Cardiac muscle cell (in vitro differentiated cells and primary cell): ENCODE results near the gene RASGRF2. TPM values are rescaled to one million over a fixed set of nuclear protein-coding genes. Genes with fewer than 3 reads are reported as not detected.

Experiments
- DNase-seq, 2 donors: peaks; one replicate each; pipeline versions ENCODE4 v3.0.0 to v3.0.0-alpha.2; 2010 to 2017; ENCODE audit warnings: low read depth in 1 of 2, low spot score in 1 of 2
- H3K27ac ChIP-seq: fragments of 200-600 bp; sonication (generic); 2 replicates; pipeline ENCODE4 v1.5.1; 2016
- H3K27me3 ChIP-seq: fragments of 200-600 bp; sonication (generic); 2 replicates; pipeline ENCODE4 v1.6.0; 2016; ENCODE audit warnings: control low read depth
- H3K36me3 ChIP-seq: fragments of 200-600 bp; sonication (generic); 2 replicates; pipeline ENCODE4 v1.5.1; 2016; ENCODE audit warnings: control low read depth
- H3K4me1 ChIP-seq: fragments of 200-600 bp; sonication (generic); 2 replicates; pipeline ENCODE4 v1.8.1; 2017; ENCODE audit warnings: low read depth, mild to moderate bottlenecking, mixed run types
- H3K4me3 ChIP-seq: fragments of 200-600 bp; sonication (generic); 2 replicates; pipeline ENCODE4 v1.5.1; 2016; ENCODE audit warnings: mild to moderate bottlenecking
- H3K9me3 ChIP-seq: fragments of 200-600 bp; sonication (generic); 2 replicates; pipeline ENCODE4 v1.5.1; 2017; ENCODE audit warnings: low read depth, mild to moderate bottlenecking, control low read depth
- polyA plus RNA-seq: library from polyadenylated mRNA; unstranded; fragments of >200 nt; fragmentation: Nextera tagmentation; extraction: Ambion mirVana; gene quantifications from 2 replicates; pipeline ENCODE4 v1.2.1, GENCODE V29; 2016
- total RNA-seq: library from RNA; depleted of rRNA; stranded (reverse); fragments of >200 nt; gene quantifications from 2 replicates; pipeline ENCODE4 v1.2.3, GENCODE V29; 2016
- TF ChIP-seq, protein P1 (sequence below): IDR thresholded peaks from 2 replicates; pipeline ENCODE4 v1.5.1; 2012; ENCODE audit warnings: low read depth, mild to moderate bottlenecking, low read length

RASGRF2 gene
- total and polyA plus RNA-seq, 2 experiments from 2014 or later: 0.06 to 0.33 TPM

DNA sequence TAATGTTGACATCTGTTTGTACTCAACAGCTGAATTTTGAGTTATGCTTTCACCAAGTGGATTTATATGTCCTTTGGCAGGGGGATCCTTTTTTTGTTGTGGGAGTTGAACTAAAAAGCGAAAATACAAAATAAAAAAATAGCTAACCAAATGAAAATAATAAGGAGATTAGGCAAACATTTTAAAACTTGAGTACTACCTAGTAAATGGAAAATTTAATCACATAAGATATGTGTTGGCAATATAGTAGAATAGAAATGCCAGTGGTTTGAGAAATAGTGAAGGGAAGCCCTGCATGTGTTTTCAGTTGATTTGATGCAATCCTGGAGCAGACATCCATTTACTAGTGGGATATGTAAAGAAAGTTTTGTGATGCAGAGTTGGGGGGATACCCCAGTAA, 98.0 kb downstream of the RASGRF2 start:
- H3K36me3 ChIP-seq: no peaks in the 10 kb centered on the region
- DNase-seq: no peak
- H3K27ac ChIP-seq: no peak overlapping the region
- no peaks in the 10 kb centered on the region for H3K4me1 ChIP-seq
- H3K9me3 ChIP-seq: no peaks in the 10 kb centered on the region
- no peak overlapping the region for H3K4me3 ChIP-seq
- TF ChIP-seq, protein P1, sequence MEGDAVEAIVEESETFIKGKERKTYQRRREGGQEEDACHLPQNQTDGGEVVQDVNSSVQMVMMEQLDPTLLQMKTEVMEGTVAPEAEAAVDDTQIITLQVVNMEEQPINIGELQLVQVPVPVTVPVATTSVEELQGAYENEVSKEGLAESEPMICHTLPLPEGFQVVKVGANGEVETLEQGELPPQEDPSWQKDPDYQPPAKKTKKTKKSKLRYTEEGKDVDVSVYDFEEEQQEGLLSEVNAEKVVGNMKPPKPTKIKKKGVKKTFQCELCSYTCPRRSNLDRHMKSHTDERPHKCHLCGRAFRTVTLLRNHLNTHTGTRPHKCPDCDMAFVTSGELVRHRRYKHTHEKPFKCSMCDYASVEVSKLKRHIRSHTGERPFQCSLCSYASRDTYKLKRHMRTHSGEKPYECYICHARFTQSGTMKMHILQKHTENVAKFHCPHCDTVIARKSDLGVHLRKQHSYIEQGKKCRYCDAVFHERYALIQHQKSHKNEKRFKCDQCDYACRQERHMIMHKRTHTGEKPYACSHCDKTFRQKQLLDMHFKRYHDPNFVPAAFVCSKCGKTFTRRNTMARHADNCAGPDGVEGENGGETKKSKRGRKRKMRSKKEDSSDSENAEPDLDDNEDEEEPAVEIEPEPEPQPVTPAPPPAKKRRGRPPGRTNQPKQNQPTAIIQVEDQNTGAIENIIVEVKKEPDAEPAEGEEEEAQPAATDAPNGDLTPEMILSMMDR: no peak
- no peaks in the 10 kb centered on the region for H3K27me3 ChIP-seq

DNA sequence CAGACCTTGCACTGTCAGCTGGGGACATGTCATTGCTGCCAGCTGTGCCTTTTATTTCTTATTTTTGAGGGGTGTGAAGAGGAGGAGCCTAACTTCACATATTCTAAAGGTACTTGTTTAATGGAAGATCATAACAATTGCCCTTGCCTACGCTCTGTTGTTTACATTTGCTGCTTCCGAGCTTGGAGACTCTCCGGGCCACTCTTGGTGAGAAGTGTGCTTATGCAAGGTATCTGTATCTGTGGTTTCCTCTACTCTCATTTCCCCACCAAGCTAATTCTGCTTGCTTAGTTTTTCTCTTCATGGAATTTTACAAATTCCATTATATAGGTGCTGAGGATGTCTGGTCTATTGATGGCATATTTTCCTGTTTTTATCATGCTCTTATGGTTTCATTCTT, 105.3 kb downstream of the RASGRF2 start:
- Histone ChIP-seq H3K27ac (no peak overlapping the region), H3K4me1 (no peaks in the 10 kb centered on the region), H3K27me3 (no peaks in the 10 kb centered on the region), H3K36me3 (no peaks in the 10 kb centered on the region), H3K9me3 (no peaks in the 10 kb centered on the region), H3K4me3 (no peak overlapping the region)
- TF ChIP-seq, protein P1: no peak
- no peak for DNase-seq

DNA sequence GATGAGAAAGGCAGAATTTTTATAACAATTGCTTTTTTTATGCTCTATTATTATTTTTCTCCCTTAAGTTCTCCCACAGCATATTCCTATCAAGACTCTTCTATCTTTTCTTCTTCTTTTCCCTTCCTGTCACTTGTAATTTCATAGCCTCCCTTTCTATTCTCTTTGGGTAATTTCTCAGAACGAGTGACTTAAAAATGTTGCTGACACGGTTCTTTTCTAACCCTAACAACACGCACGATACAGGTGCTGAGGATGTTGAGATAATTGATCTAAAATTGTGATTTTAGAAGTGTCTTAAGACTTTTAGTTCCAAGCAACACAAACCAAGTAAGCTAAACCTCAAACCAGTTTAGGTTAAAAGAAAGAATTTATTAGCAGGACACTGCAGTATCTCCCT, 105.9 kb downstream of the RASGRF2 start:
- no peak for DNase-seq
- no peaks in the 10 kb centered on the region for H3K4me1 ChIP-seq
- TF ChIP-seq, protein P1: no peak
- no peaks in the 10 kb centered on the region for H3K27me3 ChIP-seq
- no peaks in the 10 kb centered on the region for H3K36me3 ChIP-seq
- H3K9me3 ChIP-seq: no peaks in the 10 kb centered on the region
- no peak overlapping the region for H3K27ac ChIP-seq
- H3K4me3 ChIP-seq: no peak overlapping the region

DNA sequence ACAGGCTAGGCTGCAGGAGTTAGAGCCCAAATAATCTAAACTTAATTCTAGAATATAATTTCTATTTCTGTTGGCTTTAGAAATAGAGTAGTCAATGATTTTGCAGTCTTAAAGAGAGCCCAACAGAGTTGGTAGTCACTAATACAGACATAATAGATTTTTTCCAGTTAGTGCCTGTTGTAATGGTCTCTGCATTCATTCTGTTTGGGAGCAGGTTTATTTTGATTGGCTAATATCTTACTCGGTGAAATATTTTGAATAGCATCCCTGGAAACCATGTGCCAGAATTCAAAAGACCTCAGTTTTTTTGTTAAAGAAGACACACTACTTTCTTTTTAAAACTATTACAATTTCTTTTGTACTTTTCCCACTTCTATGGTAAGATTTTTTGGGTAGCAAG, 107.2 kb downstream of the RASGRF2 start:
- Histone ChIP-seq H3K9me3 (no peaks in the 10 kb centered on the region), H3K36me3 (no peaks in the 10 kb centered on the region), H3K4me1 (no peaks in the 10 kb centered on the region), H3K27ac (no peak overlapping the region), H3K4me3 (no peak overlapping the region), H3K27me3 (no peaks in the 10 kb centered on the region)
- TF ChIP-seq, protein P1: no peak
- DNase-seq: no peak

DNA sequence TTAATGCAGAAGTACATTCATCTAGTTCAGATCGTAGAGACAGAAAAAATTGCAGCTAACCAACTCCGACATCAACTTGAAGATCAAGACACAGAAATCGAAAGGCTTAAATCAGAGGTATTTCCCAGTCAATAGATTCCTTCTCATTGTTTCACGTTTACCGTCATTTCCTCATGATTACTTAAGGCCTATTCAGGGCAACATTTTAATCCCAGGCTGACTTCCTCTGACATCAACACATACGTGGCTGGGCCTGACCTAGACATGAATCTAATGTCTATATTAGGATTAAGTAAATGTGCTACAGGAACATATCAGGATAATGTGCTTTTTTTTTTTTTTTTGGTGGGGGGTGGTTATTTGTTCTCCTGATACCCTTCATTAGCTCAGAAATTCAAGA, 107.9 kb downstream of the RASGRF2 start:
- TF ChIP-seq, protein P1: no peak
- Histone ChIP-seq H3K27me3 (no peaks in the 10 kb centered on the region), H3K9me3 (no peaks in the 10 kb centered on the region), H3K27ac (no peak overlapping the region), H3K36me3 (no peaks in the 10 kb centered on the region), H3K4me1 (no peaks in the 10 kb centered on the region), H3K4me3 (no peak overlapping the region)
- DNase-seq: no peak

DNA sequence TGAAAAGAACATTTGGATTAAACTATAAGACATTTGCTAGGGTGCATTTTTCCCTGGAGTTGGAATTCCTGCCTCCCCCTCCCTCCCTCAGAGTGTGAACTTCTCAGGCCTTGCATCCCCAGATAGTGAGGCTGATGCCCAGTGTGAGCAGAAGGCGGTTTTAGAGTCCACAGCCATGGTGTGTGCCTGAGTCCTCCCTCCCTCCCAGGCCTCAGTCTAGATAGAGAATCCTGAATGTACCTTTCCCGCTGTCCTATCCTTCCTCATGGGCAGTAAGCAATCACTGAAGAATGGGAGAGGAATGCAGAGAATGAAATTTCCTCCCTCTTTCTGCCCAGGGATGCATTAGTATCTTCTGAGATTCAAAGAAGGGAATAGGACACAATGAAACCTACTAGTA, 108.5 kb downstream of the RASGRF2 start:
- no peaks in the 10 kb centered on the region for H3K36me3 ChIP-seq
- H3K27me3 ChIP-seq: no peaks in the 10 kb centered on the region
- no peak overlapping the region for H3K27ac ChIP-seq
- no peaks in the 10 kb centered on the region for H3K4me1 ChIP-seq
- TF ChIP-seq, protein P1: no peak
- no peak for DNase-seq
- H3K9me3 ChIP-seq: no peaks in the 10 kb centered on the region
- no peak overlapping the region for H3K4me3 ChIP-seq
